ENCODE results near the gene GLO1. TPM values are rescaled to one million over a fixed set of nuclear protein-coding genes. Genes with fewer than 3 reads are reported as not detected.

GLO1 gene
- total and polyA plus RNA-seq, 7 donors, result 39.5 to 151 (median 83.2) TPM

DNA sequence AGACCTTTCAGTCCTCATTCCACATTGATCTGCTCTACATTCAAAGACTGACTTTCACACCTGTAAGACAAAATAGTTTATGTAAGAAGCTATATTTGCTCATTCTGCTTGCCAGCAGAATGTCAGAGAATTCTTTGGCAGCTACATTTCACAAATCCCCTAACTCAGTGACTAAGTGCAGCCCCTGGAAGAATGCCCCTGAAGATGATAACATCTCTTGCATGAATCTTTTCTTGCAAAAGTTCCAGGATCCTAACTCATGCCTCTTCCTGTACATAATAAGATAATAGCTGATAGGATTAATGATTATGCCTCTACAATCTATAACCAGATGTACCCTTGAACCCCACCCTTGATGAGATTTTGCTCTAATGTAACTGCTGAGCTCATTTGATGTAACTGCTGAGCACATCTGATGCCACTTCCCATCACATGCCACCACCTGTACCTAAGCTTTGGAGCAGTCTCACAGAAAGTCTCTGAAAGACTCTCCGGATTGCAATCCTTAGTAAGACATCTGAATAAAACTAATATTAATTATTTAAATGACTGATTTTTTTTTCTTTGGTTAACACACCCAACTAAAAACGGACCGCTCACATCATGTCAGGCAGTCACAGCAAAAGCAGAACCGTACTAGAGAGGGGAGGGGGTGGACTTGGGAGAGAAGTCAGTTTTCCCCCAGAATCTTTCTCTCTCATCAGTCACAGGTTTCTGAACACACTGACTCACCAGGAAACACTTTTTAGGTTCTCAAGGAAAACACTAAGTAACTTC lies 11.5 kb upstream of the GLO1 start:
- ATAC-seq, result no peak
- Histone ChIP-seq H3K36me3 (ENCODE audit: insufficient read depth in 1 of 2, low read depth in 1 of 2) (no peaks in the 10 kb centered on the region), H3K4me3 (peak overlapping the region; percentile 52), H3K9me3 (no peaks in the 10 kb centered on the region), H3K4me1 (no peaks in the 10 kb centered on the region), H3K27ac (no peak overlapping the region), H3K27me3 (ENCODE audit: insufficient read depth in 3 of 3, low read length in 2 of 3) (peaks cover 6 to 39% (median 10%) of the 10 kb centered on the region in 3 donors)
- no peak for DNase-seq
- TF ChIP-seq, protein P1, sequence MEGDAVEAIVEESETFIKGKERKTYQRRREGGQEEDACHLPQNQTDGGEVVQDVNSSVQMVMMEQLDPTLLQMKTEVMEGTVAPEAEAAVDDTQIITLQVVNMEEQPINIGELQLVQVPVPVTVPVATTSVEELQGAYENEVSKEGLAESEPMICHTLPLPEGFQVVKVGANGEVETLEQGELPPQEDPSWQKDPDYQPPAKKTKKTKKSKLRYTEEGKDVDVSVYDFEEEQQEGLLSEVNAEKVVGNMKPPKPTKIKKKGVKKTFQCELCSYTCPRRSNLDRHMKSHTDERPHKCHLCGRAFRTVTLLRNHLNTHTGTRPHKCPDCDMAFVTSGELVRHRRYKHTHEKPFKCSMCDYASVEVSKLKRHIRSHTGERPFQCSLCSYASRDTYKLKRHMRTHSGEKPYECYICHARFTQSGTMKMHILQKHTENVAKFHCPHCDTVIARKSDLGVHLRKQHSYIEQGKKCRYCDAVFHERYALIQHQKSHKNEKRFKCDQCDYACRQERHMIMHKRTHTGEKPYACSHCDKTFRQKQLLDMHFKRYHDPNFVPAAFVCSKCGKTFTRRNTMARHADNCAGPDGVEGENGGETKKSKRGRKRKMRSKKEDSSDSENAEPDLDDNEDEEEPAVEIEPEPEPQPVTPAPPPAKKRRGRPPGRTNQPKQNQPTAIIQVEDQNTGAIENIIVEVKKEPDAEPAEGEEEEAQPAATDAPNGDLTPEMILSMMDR (IDR thresholded peaks at IDR 0.05), result no peak
- WGBS, 3 donors, result 45 to 48% (median 46%) methylated on average over 4 of the region's 4 CpGs
- intact Hi-C loops (cut with DNase I), result no loop called here

DNA sequence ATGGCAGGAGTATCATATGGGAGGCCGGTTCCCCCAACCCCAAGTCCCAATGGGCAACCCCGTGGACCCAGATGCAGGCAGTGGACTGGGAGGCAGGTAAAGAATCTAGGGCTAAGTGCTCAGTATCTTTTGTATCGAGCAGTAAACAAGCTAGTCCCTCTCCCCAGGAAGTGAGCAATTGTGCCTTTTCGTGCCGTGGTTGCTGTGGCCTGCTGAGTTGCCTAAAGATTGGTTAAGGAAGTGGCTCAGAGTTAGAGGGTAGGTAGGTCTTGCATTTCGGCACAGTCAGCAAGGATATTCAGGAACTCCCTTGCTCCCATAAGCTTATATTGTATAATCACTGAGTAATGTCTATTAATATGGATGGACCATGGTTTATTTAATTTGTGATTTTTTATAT lies 10.9 kb upstream of the GLO1 start:
- H3K4me1 ChIP-seq, result no peaks in the 10 kb centered on the region
- intact Hi-C loops (cut with DNase I), result no loop called here
- no peak overlapping the region for H3K27ac ChIP-seq
- WGBS, 3 donors, result 67 to 69% (median 68%) methylated on average over 6 of the region's 6 CpGs
- DNase-seq (no peak), ATAC-seq (no peak)
- H3K9me3 ChIP-seq, result no peaks in the 10 kb centered on the region
- TF ChIP-seq, protein P1 (IDR thresholded peaks at IDR 0.05), result no peak
- H3K4me3 ChIP-seq, result no peak overlapping the region
- H3K36me3 ChIP-seq (ENCODE audit: insufficient read depth in 1 of 2, low read depth in 1 of 2), result no peaks in the 10 kb centered on the region
- H3K27me3 ChIP-seq (ENCODE audit: insufficient read depth in 3 of 3, low read length in 2 of 3), result peaks cover 3 to 34% (median 10%) of the 10 kb centered on the region in 3 donors

DNA sequence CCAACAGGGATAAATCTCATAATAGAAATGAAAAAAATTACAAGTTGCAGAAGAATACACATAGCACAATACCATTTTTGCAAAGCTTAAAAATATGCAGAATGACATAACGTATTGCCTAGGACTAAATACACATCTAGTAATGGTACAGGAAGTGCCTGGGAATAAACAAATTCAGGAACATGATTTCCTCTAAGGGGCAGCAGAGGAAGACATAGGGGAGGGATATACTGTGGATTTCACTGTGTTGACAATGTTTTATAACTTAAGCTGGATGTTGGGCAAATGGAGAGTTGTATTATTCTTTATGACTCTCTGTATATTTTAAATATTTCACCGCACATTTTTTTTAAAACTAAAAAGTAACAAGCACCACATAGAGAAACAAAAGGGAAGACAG lies 5.6 kb upstream of the GLO1 start:
- no peaks in the 10 kb centered on the region for H3K36me3 ChIP-seq (ENCODE audit: insufficient read depth in 1 of 2, low read depth in 1 of 2)
- no peaks in the 10 kb centered on the region for H3K9me3 ChIP-seq
- intact Hi-C loops (cut with DNase I), result no loop called here
- H3K27me3 ChIP-seq (ENCODE audit: insufficient read depth in 3 of 3, low read length in 2 of 3), result peaks cover 0 to 3% (median 0%) of the 10 kb centered on the region in 3 donors
- TF ChIP-seq, protein P1 (IDR thresholded peaks at IDR 0.05), result no peak
- WGBS, 3 donors, result 58 to 67% (median 63%) methylated on average over 2 of the region's 2 CpGs
- H3K4me3 ChIP-seq, result no peak overlapping the region
- no peak for DNase-seq
- no peak for ATAC-seq
- H3K4me1 ChIP-seq, result no peaks in the 10 kb centered on the region
- no peak overlapping the region for H3K27ac ChIP-seq

DNA sequence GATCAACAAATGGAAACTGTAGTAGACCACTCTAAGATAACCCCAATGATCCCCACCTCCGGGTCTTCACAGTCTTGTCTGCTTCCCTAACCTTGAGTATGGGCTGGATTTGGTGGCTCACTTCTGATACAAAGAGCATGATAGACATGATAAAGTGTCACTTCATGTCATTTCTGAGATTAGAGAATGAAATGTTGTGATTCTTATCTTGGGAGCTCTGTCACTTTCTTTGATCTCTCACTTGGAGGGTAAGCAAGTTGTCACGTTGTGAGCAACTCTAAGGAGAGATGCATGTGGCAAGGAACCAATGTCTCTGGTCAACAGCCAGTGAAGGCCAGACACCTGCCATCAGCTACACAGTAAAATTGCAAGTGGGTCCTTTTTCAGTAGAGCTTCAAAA lies 3.0 kb upstream of the GLO1 start:
- intact Hi-C loops (cut with DNase I), result no loop called here
- Histone ChIP-seq H3K27ac (no peak overlapping the region), H3K36me3 (ENCODE audit: insufficient read depth in 1 of 2, low read depth in 1 of 2) (no peaks in the 10 kb centered on the region), H3K4me1 (no peaks in the 10 kb centered on the region), H3K27me3 (ENCODE audit: insufficient read depth in 3 of 3, low read length in 2 of 3) (peaks cover 0 to 3% (median 0%) of the 10 kb centered on the region in 3 donors), H3K4me3 (no peak overlapping the region), H3K9me3 (no peaks in the 10 kb centered on the region)
- TF ChIP-seq, protein P1 (IDR thresholded peaks at IDR 0.05), result no peak
- 60 to 80% (median 70%) methylated on average over 2 of the region's 2 CpGs for WGBS, 3 donors
- ATAC-seq (no peak), DNase-seq (no peak)

All from psoas muscle (tissue), 8 donors.